Measurements from ENCODE around the gene PPCDC.

DNA sequence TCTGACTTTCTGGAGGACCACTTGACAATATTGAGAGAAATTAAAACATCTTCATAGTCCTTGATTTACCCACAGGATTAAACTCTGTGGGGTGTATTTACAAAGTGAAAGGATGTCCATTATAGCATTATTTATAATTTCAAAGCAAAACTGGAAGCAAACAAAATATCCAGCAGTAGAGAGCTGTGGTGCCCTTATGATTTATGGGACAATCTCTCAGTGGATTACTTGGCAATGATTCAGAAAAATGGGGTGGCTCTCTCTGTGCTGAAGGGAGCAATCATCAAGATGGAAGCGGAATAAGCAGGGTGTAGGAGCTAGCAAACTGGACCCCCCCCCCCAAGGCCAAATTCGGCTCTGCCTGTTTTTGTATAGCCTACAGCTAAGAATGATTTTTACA, 9.0 kb downstream of the PPCDC start:
- TF ChIP-seq, protein P1, sequence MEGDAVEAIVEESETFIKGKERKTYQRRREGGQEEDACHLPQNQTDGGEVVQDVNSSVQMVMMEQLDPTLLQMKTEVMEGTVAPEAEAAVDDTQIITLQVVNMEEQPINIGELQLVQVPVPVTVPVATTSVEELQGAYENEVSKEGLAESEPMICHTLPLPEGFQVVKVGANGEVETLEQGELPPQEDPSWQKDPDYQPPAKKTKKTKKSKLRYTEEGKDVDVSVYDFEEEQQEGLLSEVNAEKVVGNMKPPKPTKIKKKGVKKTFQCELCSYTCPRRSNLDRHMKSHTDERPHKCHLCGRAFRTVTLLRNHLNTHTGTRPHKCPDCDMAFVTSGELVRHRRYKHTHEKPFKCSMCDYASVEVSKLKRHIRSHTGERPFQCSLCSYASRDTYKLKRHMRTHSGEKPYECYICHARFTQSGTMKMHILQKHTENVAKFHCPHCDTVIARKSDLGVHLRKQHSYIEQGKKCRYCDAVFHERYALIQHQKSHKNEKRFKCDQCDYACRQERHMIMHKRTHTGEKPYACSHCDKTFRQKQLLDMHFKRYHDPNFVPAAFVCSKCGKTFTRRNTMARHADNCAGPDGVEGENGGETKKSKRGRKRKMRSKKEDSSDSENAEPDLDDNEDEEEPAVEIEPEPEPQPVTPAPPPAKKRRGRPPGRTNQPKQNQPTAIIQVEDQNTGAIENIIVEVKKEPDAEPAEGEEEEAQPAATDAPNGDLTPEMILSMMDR (conservative IDR thresholded peaks at IDR 0.05 in 1 of 2, IDR thresholded peaks at IDR 0.05 in 1 of 2; ENCODE audit: low read depth in 1 of 2, low read length in 2 of 2): no peak
- TF ChIP-seq EZH2 (IDR thresholded peaks at IDR 0.05; ENCODE audit: low read length, missing control alignments): no peak

Data from fibroblast of lung (primary cell).